Left lung (tissue), 10 donors: Measurements from ENCODE around the gene GAP43. TPM values are rescaled to one million over a fixed set of nuclear protein-coding genes. Genes with fewer than 3 reads are reported as not detected.

Source experiments
- ATAC-seq: fragments of 200-7000 bp; cut with Tn5 transposase; one replicate; pipeline ENCODE4 v1.9.1; 2020; ENCODE audit warnings: moderate library complexity
- DNase-seq, 4 donors: peaks; one replicate each; pipeline ENCODE4 v3.0.0-alpha.2; 2013 to 2020
- H3K27ac ChIP-seq, 2 donors: fragments of 200-600 bp; sonication (generic) in 1 of 2; one replicate each; pipeline versions ENCODE4 v1.5.0 to v1.8.0; 2020 to 2021
- H3K27me3 ChIP-seq, 2 donors: fragments of 200-600 bp; sonication (generic) in 1 of 2; one replicate each; pipeline versions ENCODE4 v1.5.0 to v1.8.0; 2020 to 2021
- H3K36me3 ChIP-seq, 2 donors: fragments of 200-600 bp; sonication (generic) in 1 of 2; one replicate each; pipeline versions ENCODE4 v1.5.0 to v1.8.0; 2020 to 2021
- H3K4me1 ChIP-seq, 2 donors: fragments of 200-600 bp; one replicate each; pipeline ENCODE4 v1.8.0; 2021
- H3K4me3 ChIP-seq, 2 donors: fragments of 200-600 bp; sonication (generic) in 1 of 2; one replicate each; pipeline versions ENCODE4 v1.5.0 to v1.8.0; 2020 to 2021; ENCODE audit warnings: mild to moderate bottlenecking in 1 of 2
- H3K9me3 ChIP-seq, 2 donors: fragments of 200-600 bp; sonication (generic) in 1 of 2; one replicate each; pipeline versions ENCODE4 v1.5.0 to v1.8.0; 2020 to 2021
- intact Hi-C, 2 donors: fragments of 100-400 bp; cut with DNase I; formaldehyde crosslinking; loops; one replicate each; pipeline versions ENCODE4 v1.11.2 to v1.14.2; 2022
- polyA plus RNA-seq, 6 donors: library from polyadenylated mRNA; unstranded; fragments of 120-200 nt; gene quantifications; one replicate each; pipeline ENCODE4 v1.2.1, GENCODE V29; 2013; ENCODE audit not compliant: insufficient read length in 6 of 6
- total RNA-seq, 2 donors: library from RNA; stranded (reverse); fragmentation: NEBNext Ultra II Directional; extraction: Animal tissue kit (Norgen Biotek cat#: 25700); gene quantifications; one replicate each; pipeline ENCODE4 v1.2.1, GENCODE V29; 2021
- TF ChIP-seq, protein P1 (sequence below), 2 donors: fragments of 200-600 bp; sonication (generic) in 1 of 2; IDR thresholded peaks; one replicate each; pipeline versions ENCODE4 v1.5.0 to v1.8.0; 2021; ENCODE audit warnings: antibody characterized with exemption in 2 of 2
- donor health status: DM: no; HTN: yes; CAD: no.
- donor health status: DM: no; HTN: no; CAD: no.

Gene GAP43
- total and polyA plus RNA-seq, 8 donors = 0.29 to 0.54 (median 0.41) TPM; not detected in 1

DNA sequence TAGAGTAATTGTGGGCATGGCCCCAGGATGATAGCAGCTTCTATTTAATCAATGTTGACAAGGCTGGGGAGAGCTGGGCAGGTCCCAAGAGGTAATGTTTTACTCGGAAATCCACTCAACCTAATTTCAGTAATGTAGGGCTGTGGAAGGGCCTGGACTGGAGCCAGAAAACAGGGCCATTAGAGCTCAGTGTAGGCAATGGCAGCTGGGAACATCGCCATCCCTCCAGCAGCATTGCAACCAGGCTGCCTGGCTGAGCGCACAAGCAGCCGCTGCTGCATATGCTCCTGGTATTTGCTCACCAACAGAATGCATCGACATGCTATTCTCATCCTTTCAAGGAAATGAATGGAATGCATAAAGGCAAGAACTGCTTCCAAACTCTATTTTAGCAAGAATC is 90.0 kb downstream of the GAP43 start:
- Histone ChIP-seq H3K36me3 (no peaks in the 10 kb centered on the region), H3K27ac (no peak overlapping the region), H3K9me3 (no peaks in the 10 kb centered on the region), H3K4me3 (no peak overlapping the region), H3K4me1 (no peaks in the 10 kb centered on the region), H3K27me3 (no peaks in the 10 kb centered on the region)
- intact Hi-C loops = no loop called here
- ATAC-seq (peak; percentile 87), DNase-seq (peak in 3 of 4 donors; percentile 53 to 58 (median 57))
- TF ChIP-seq, protein P1, sequence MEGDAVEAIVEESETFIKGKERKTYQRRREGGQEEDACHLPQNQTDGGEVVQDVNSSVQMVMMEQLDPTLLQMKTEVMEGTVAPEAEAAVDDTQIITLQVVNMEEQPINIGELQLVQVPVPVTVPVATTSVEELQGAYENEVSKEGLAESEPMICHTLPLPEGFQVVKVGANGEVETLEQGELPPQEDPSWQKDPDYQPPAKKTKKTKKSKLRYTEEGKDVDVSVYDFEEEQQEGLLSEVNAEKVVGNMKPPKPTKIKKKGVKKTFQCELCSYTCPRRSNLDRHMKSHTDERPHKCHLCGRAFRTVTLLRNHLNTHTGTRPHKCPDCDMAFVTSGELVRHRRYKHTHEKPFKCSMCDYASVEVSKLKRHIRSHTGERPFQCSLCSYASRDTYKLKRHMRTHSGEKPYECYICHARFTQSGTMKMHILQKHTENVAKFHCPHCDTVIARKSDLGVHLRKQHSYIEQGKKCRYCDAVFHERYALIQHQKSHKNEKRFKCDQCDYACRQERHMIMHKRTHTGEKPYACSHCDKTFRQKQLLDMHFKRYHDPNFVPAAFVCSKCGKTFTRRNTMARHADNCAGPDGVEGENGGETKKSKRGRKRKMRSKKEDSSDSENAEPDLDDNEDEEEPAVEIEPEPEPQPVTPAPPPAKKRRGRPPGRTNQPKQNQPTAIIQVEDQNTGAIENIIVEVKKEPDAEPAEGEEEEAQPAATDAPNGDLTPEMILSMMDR (IDR thresholded peaks at IDR 0.05) = no peak

DNA sequence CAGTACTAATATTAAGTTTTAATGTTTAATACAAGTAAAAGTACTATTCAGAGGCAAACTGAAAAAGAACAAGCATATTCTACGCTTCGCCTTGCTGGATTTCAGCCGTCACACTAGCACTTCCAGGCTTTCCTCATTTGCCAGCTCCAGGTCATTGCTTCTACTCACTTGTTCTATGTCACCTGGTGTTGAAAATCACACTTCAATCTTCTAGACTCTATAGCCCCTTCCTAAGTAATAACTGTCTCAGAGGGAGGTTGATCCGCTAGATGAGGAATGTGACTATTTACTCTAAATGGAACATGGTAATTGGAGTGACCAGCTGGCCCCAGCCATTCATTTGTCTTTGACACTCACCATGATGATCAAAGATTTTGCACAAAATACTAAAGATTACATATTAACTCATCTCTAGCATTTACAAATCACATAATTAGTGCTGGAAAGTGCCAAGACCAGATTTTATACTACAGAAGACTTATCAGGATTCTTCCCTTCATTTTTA is 92.0 kb downstream of the GAP43 start:
- no peak overlapping the region for H3K27ac ChIP-seq
- TF ChIP-seq, protein P1 (IDR thresholded peaks at IDR 0.05) = no peak
- no peaks in the 10 kb centered on the region for H3K36me3 ChIP-seq
- no peaks in the 10 kb centered on the region for H3K9me3 ChIP-seq
- intact Hi-C loops = no loop called here
- no peak overlapping the region for H3K4me3 ChIP-seq
- H3K27me3 ChIP-seq = no peaks in the 10 kb centered on the region
- no peaks in the 10 kb centered on the region for H3K4me1 ChIP-seq
- ATAC-seq (no peak), DNase-seq (peak in 2 of 4 donors; percentile 50 to 55)

DNA sequence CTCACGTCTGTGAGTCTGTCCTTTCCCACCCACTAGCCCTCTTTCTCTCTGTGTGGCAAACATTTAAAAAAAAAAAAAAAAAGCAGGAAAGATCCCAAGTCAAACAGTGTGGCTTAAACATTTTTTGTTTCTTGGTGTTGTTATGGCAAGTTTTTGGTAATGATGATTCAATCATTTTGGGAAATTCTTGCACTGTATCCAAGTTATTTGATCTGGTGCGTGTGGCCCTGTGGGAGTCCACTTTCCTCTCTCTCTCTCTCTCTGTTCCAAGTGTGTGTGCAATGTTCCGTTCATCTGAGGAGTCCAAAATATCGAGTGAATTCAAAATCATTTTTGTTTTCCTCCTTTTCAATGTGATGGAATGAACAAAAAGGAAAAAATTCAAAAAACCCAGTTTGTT is 97.7 kb downstream of the GAP43 start:
- no peaks in the 10 kb centered on the region for H3K27me3 ChIP-seq
- H3K9me3 ChIP-seq = no peaks in the 10 kb centered on the region
- intact Hi-C loops = no loop called here
- H3K36me3 ChIP-seq = no peaks in the 10 kb centered on the region
- H3K4me3 ChIP-seq = no peak overlapping the region
- no peaks in the 10 kb centered on the region for H3K4me1 ChIP-seq
- TF ChIP-seq, protein P1 (IDR thresholded peaks at IDR 0.05) = no peak
- no peak for DNase-seq
- no peak overlapping the region for H3K27ac ChIP-seq
- no peak for ATAC-seq

DNA sequence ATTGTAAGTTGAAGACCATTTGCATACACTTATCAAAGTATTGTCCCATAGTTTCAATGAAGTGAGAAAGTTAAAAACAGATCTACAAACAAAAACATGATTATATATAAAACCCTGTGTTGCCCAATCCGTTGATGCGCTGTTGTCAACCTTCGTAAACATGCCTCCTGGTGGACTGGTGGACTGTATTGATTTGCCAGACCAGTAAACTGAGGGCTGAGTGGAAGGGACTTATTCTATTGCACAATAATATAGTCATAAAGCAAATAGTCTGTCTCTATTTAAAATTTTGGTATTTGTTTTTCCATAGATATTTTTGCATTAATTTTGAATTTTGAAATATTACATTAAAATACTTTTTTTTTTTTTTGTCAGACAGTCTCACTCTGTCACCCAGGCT is 102.5 kb downstream of the GAP43 start:
- H3K27me3 ChIP-seq = no peaks in the 10 kb centered on the region
- intact Hi-C loops = no loop called here
- no peak overlapping the region for H3K27ac ChIP-seq
- H3K4me1 ChIP-seq = no peaks in the 10 kb centered on the region
- no peaks in the 10 kb centered on the region for H3K9me3 ChIP-seq
- no peak overlapping the region for H3K4me3 ChIP-seq
- DNase-seq (no peak), ATAC-seq (no peak)
- TF ChIP-seq, protein P1 (IDR thresholded peaks at IDR 0.05) = no peak
- no peaks in the 10 kb centered on the region for H3K36me3 ChIP-seq

DNA sequence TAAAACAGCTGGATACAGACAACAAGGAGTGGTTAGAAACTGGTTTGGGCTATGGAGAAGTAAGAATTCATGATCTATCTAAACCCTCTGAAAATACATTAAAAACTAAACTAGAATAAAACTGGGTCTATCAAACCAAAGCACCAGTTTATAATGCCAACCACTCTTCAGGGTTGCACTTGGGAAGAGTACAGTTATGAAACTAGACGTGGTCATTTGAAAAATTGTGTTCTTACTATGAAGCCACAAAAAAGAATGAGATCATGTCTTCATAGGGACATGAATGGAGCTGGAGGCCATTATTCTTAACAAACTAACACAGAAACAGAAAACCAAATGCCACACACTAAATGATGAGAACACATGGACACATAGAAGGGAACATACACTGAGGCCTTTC is 103.8 kb downstream of the GAP43 start:
- DNase-seq = no peak
- Histone ChIP-seq H3K4me3 (no peak overlapping the region), H3K27ac (no peak overlapping the region), H3K4me1 (no peaks in the 10 kb centered on the region), H3K9me3 (peaks cover 0 to 2% of the 10 kb centered on the region in 2 donors), H3K36me3 (no peaks in the 10 kb centered on the region), H3K27me3 (no peaks in the 10 kb centered on the region)
- TF ChIP-seq, protein P1 (IDR thresholded peaks at IDR 0.05) = no peak
- intact Hi-C loops = no loop called here
- no peak for ATAC-seq
